Ectodermal cell (in vitro differentiated cells): ENCODE results near the gene MAEL.

Experiments
- H3K27ac ChIP-seq: 2 replicates; pipeline ENCODE4 v1.7.0; 2013; ENCODE audit warnings: mild to moderate bottlenecking, low read depth, low read length; ENCODE audit not compliant: insufficient read depth, poor library complexity, severe bottlenecking
- H3K27me3 ChIP-seq: 2 replicates; pipeline ENCODE4 v1.7.0; 2013; ENCODE audit warnings: mild to moderate bottlenecking, low read length; ENCODE audit not compliant: insufficient read depth, control insufficient read depth, poor library complexity, severe bottlenecking
- H3K36me3 ChIP-seq: one replicate; pipeline ENCODE4 v1.7.0; 2013; ENCODE audit warnings: low read length; ENCODE audit not compliant: control insufficient read depth, insufficient read depth
- H3K4me1 ChIP-seq: one replicate; pipeline ENCODE4 v1.7.0; 2013; ENCODE audit warnings: low read length; ENCODE audit not compliant: control insufficient read depth, insufficient read depth
- H3K4me3 ChIP-seq: 2 replicates; pipeline ENCODE4 v1.7.0; 2013; ENCODE audit warnings: low read depth, low read length, control low read depth; ENCODE audit not compliant: insufficient read depth
- H3K9me3 ChIP-seq: 2 replicates; pipeline ENCODE4 v1.7.0; 2013; ENCODE audit warnings: mild to moderate bottlenecking, low read length, moderate library complexity; ENCODE audit not compliant: control insufficient read depth
- WGBS, 2 experiments: methylation state at CpG; one replicate each; pipeline ENCODE4 v1.1.7; 2013; ENCODE audit warnings: missing lambda C conversion rate in 2 of 2; 5-methylcytosine and 5-hydroxymethylcytosine counted together

MAEL gene

GRCh38 chr1:166977951-166978350, 11.1 kb upstream of the MAEL start:
- H3K4me3 ChIP-seq: no peak overlapping the region
- H3K36me3 ChIP-seq: no peaks in the 10 kb centered on the region
- no peak overlapping the region for H3K27ac ChIP-seq
- H3K9me3 ChIP-seq: no peaks in the 10 kb centered on the region
- 95 to 99% methylated on average over 2 of the region's 2 CpGs for WGBS, 2 experiments
- H3K4me1 ChIP-seq: peaks cover 5% of the 10 kb centered on the region
- H3K27me3 ChIP-seq: peaks cover 47% of the 10 kb centered on the region

DNA sequence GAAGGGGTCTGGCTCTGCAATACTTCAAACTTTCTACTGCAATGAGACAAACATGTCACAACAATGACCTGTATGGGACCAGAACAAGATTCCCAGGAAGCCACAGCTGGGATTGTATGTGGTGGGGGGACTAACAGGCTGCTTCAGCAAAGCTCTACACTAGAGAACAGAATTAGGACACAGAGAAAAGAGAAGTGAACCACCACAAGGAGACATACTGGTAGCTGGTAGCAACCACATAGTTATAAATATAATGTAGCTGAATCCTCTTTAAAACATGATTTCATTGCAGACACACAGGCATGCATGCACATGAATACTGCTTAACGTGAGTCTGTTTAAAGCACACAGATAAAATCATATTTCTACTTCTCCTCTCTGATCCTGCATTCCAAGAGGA, 10.3 kb upstream of the MAEL start:
- Histone ChIP-seq H3K36me3 (no peaks in the 10 kb centered on the region), H3K4me1 (peaks cover 5% of the 10 kb centered on the region), H3K4me3 (no peak overlapping the region), H3K27ac (no peak overlapping the region), H3K9me3 (no peaks in the 10 kb centered on the region), H3K27me3 (peaks cover 44% of the 10 kb centered on the region)
- 89 to 95% methylated on average over 1 of the region's 1 CpG for WGBS, 2 experiments

- Histone ChIP-seq H3K4me3 (no peak overlapping the region), H3K27ac (no peak overlapping the region), H3K4me1 (no peaks in the 10 kb centered on the region), H3K36me3 (no peaks in the 10 kb centered on the region), H3K27me3 (peaks cover 32% of the 10 kb centered on the region), H3K9me3 (no peaks in the 10 kb centered on the region)
- WGBS, 2 experiments: 83 to 100% methylated on average over 1 of the region's 1 CpG
Measured at GRCh38 chr1:166980383-166980782, 8.7 kb upstream of the MAEL start.

- WGBS, 2 experiments: 82 to 98% methylated on average over 3 of the region's 3 CpGs
- H3K27me3 ChIP-seq: peaks cover 28% of the 10 kb centered on the region
Measured at GRCh38 chr1:166980818-166981217, 8.3 kb upstream of the MAEL start.

GRCh38 chr1:166981589-166981988, 7.5 kb upstream of the MAEL start:
- H3K27ac ChIP-seq: no peak overlapping the region
- H3K4me3 ChIP-seq: no peak overlapping the region
- no peaks in the 10 kb centered on the region for H3K36me3 ChIP-seq
- H3K9me3 ChIP-seq: no peaks in the 10 kb centered on the region
- 97 to 100% methylated on average over 1 of the region's 1 CpG for WGBS, 2 experiments
- peaks cover 20% of the 10 kb centered on the region for H3K27me3 ChIP-seq
- no peaks in the 10 kb centered on the region for H3K4me1 ChIP-seq

More at GRCh38 chr1:166980818-166981217, 8.3 kb upstream of the MAEL start:
- Histone ChIP-seq H3K27ac (no peak overlapping the region), H3K36me3 (no peaks in the 10 kb centered on the region), H3K9me3 (no peaks in the 10 kb centered on the region), H3K4me1 (no peaks in the 10 kb centered on the region), H3K4me3 (no peak overlapping the region)

DNA sequence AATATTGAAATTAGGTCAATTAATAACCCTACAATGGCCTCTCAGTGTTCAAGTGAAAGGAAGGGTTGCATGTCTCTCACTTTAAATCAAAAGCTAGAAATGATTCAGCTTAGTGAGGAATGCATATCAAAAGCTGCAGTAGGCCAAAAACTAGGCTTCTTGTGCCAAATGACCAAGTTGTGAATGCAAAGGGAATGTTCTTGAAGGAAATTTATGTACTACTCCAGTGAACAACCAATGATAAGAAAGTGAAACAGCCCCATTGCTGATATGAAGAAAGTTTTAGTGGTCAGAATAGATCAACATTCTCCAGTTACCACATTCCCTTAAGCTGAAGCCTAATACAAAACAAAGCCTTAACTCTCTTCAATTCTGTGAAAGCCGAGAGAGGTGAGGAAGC, 10.0 kb downstream of the MAEL start:
- Histone ChIP-seq H3K4me1 (no peaks in the 10 kb centered on the region), H3K9me3 (no peaks in the 10 kb centered on the region), H3K27ac (no peak overlapping the region), H3K36me3 (no peaks in the 10 kb centered on the region), H3K4me3 (no peak overlapping the region), H3K27me3 (no peaks in the 10 kb centered on the region)
- 75 to 90% methylated on average over 1 of the region's 1 CpG for WGBS, 2 experiments

DNA sequence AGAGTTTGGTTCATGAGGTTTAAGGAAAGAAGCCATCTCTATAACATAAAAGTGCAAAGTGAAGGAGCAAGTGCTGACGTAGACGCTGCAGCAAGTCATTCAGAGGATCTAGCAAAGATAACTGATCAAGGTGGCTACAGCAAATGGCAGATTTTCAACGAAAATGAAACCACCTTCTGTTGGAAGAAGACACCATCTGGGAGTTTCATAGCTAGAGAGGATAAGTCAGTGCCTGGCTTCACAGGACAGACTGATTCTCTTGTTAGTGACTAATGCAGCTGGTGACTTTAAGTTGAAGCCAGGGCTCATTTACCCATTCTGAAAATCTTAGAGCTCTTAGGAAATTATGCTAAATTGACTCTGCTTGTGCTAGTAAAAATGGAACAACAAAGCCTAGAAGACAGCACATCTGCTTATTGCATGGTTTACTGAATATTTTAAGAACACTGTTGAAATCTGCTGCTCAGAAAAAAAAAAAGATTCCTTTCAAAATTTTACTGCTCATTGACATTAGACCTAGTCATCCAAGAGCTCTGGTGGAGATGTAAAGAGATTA, 10.5 kb downstream of the MAEL start:
- no peak overlapping the region for H3K4me3 ChIP-seq
- no peak overlapping the region for H3K27ac ChIP-seq
- H3K36me3 ChIP-seq: no peaks in the 10 kb centered on the region
- 58 to 61% methylated on average over 3 of the region's 3 CpGs for WGBS, 2 experiments
- no peaks in the 10 kb centered on the region for H3K9me3 ChIP-seq
- no peaks in the 10 kb centered on the region for H3K27me3 ChIP-seq
- no peaks in the 10 kb centered on the region for H3K4me1 ChIP-seq

DNA sequence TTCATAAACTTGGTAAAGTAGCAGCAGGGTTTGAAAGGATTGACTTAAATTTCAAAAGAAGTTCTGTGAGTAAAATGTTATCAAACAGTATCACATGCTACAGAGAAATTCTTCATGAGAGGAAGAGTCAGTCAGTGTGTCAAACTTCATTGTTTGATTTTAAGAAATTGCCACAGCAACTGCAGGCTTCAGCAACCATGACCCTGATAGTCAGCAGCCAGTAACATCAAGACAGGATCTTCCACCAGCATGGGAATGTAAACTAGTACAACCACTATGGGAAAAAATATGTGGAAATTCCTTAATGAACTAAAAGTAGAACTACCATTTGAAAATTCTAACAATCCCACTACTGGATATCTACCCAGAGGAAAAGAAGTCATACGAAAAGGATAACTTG, 11.5 kb downstream of the MAEL start:
- WGBS, 2 experiments: 100% methylated on average over 1 of the region's 1 CpG
- H3K4me3 ChIP-seq: no peak overlapping the region
- no peaks in the 10 kb centered on the region for H3K36me3 ChIP-seq
- no peak overlapping the region for H3K27ac ChIP-seq
- no peaks in the 10 kb centered on the region for H3K27me3 ChIP-seq
- H3K9me3 ChIP-seq: no peaks in the 10 kb centered on the region
- no peaks in the 10 kb centered on the region for H3K4me1 ChIP-seq

- H3K27ac ChIP-seq: no peak overlapping the region
- no peaks in the 10 kb centered on the region for H3K36me3 ChIP-seq
- H3K4me3 ChIP-seq: no peak overlapping the region
- H3K27me3 ChIP-seq: no peaks in the 10 kb centered on the region
- WGBS, 2 experiments: 95 to 100% methylated on average over 1 to 2 of the region's 2 CpGs
- H3K9me3 ChIP-seq: no peaks in the 10 kb centered on the region
- H3K4me1 ChIP-seq: no peaks in the 10 kb centered on the region
Measured at GRCh38 chr1:167002354-167002753, 13.3 kb downstream of the MAEL start.

DNA sequence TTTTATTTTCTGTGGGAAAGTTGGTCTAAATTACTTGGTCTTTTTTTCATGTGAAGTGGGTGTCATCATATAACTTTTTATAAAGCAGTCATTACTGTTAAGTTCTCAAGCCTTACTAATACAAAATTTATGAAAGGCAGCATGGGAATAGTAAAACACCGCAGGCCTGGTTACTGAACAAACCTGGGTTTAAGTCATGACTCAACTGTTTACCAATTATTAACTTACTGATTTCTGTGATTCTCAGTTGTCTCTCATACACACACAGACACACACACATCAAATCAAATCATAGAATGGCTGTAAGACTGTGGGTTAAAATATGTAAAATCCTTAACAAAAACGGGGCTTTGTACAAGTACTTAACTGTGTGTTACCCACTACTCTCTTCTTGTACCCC, 14.6 kb downstream of the MAEL start:
- 89 to 97% methylated on average over 2 of the region's 2 CpGs for WGBS, 2 experiments
- no peak overlapping the region for H3K27ac ChIP-seq
- H3K4me1 ChIP-seq: no peaks in the 10 kb centered on the region
- no peaks in the 10 kb centered on the region for H3K36me3 ChIP-seq
- no peak overlapping the region for H3K4me3 ChIP-seq
- H3K27me3 ChIP-seq: no peaks in the 10 kb centered on the region
- H3K9me3 ChIP-seq: no peaks in the 10 kb centered on the region
